Retina (tissue), 1 donor: ENCODE measurements around the gene IKZF1.

ENCODE experiments used
- DNase-seq: peaks from one replicate; pipeline ENCODE4 v3.0.0-alpha.2; 2016

The IKZF1 gene

GRCh38 chr7:50309721-50310120 lies 5.2 kb downstream of the IKZF1 start:
- no peak for DNase-seq

GRCh38 chr7:50310361-50310760 lies 5.8 kb downstream of the IKZF1 start:
- DNase-seq = no peak

GRCh38 chr7:50310956-50311355 lies 6.4 kb downstream of the IKZF1 start:
- DNase-seq = no peak

GRCh38 chr7:50312250-50313162 lies 8.0 kb downstream of the IKZF1 start:
- DNase-seq = no peak

- DNase-seq = no peak
These were observed 10.5 kb downstream of the IKZF1 start for GRCh38 chr7:50314836-50315592.

GRCh38 chr7:50315739-50316671 lies 11.5 kb downstream of the IKZF1 start:
- DNase-seq = no peak

GRCh38 chr7:50317221-50317678 lies 12.7 kb downstream of the IKZF1 start:
- no peak for DNase-seq

- no peak for DNase-seq
These were observed 13.5 kb downstream of the IKZF1 start for GRCh38 chr7:50317697-50318669.

GRCh38 chr7:50321487-50322067 lies 17.1 kb downstream of the IKZF1 start:
- DNase-seq = no peak

- no peak for DNase-seq
These were observed 19.6 kb downstream of the IKZF1 start for GRCh38 chr7:50324113-50324512.

GRCh38 chr7:50327443-50327842 lies 22.9 kb downstream of the IKZF1 start:
- DNase-seq = no peak

GRCh38 chr7:50329775-50330174 lies 25.3 kb downstream of the IKZF1 start:
- no peak for DNase-seq

- no peak for DNase-seq
These were observed 25.7 kb downstream of the IKZF1 start for GRCh38 chr7:50330254-50330653.

GRCh38 chr7:50330696-50331095 lies 26.2 kb downstream of the IKZF1 start:
- no peak for DNase-seq

- DNase-seq = no peak
These were observed 27.2 kb downstream of the IKZF1 start for GRCh38 chr7:50331564-50332208.

GRCh38 chr7:50332241-50333165 lies 28.0 kb downstream of the IKZF1 start:
- no peak for DNase-seq

GRCh38 chr7:50333221-50333651 lies 28.7 kb downstream of the IKZF1 start:
- DNase-seq = no peak

- DNase-seq = no peak
These were observed 30.0 kb downstream of the IKZF1 start for GRCh38 chr7:50334341-50334994.
